ENCODE data around the gene SNX25.

DNA sequence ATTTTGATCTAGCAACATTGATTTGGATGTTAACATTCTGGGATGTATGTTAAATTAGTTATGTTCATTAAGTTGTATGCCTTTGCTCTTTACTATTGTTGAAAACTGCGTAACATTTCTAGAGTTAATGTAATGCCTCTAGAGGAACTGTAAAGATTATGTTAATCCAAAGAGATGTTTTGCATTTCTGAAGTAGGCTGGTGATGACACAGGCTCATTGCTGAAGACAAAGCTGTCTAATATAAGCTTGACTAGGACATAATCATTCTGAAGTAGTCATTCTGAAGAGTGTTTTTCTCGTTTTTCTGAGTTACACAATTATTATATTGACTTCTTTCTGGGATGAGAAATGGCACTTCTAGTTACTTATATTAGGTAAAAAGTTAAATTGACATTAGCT is 113.4 kb downstream of the SNX25 start:
- TF ChIP-seq, protein P1, sequence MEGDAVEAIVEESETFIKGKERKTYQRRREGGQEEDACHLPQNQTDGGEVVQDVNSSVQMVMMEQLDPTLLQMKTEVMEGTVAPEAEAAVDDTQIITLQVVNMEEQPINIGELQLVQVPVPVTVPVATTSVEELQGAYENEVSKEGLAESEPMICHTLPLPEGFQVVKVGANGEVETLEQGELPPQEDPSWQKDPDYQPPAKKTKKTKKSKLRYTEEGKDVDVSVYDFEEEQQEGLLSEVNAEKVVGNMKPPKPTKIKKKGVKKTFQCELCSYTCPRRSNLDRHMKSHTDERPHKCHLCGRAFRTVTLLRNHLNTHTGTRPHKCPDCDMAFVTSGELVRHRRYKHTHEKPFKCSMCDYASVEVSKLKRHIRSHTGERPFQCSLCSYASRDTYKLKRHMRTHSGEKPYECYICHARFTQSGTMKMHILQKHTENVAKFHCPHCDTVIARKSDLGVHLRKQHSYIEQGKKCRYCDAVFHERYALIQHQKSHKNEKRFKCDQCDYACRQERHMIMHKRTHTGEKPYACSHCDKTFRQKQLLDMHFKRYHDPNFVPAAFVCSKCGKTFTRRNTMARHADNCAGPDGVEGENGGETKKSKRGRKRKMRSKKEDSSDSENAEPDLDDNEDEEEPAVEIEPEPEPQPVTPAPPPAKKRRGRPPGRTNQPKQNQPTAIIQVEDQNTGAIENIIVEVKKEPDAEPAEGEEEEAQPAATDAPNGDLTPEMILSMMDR (IDR thresholded peaks at IDR 0.05; ENCODE audit: low read depth, low read length, missing input control), result no peak
- TF ChIP-seq SP1 (IDR thresholded peaks at IDR 0.05) (no peak), RAD21 (IDR thresholded peaks at IDR 0.05) (no peak), EGR1 (IDR thresholded peaks at IDR 0.05; ENCODE audit: low read depth in 2 of 2) (no peak), YY1 (IDR thresholded peaks at IDR 0.05) (no peak), HNF4A (conservative IDR thresholded peaks at IDR 0.05) (no peak), JUND (IDR thresholded peaks at IDR 0.05) (no peak), HNF4G (IDR thresholded peaks at IDR 0.05) (no peak), TAF1 (conservative IDR thresholded peaks at IDR 0.05) (no peak), NR2F2 (IDR thresholded peaks at IDR 0.05) (no peak)
- TF ChIP-seq, protein P2, sequence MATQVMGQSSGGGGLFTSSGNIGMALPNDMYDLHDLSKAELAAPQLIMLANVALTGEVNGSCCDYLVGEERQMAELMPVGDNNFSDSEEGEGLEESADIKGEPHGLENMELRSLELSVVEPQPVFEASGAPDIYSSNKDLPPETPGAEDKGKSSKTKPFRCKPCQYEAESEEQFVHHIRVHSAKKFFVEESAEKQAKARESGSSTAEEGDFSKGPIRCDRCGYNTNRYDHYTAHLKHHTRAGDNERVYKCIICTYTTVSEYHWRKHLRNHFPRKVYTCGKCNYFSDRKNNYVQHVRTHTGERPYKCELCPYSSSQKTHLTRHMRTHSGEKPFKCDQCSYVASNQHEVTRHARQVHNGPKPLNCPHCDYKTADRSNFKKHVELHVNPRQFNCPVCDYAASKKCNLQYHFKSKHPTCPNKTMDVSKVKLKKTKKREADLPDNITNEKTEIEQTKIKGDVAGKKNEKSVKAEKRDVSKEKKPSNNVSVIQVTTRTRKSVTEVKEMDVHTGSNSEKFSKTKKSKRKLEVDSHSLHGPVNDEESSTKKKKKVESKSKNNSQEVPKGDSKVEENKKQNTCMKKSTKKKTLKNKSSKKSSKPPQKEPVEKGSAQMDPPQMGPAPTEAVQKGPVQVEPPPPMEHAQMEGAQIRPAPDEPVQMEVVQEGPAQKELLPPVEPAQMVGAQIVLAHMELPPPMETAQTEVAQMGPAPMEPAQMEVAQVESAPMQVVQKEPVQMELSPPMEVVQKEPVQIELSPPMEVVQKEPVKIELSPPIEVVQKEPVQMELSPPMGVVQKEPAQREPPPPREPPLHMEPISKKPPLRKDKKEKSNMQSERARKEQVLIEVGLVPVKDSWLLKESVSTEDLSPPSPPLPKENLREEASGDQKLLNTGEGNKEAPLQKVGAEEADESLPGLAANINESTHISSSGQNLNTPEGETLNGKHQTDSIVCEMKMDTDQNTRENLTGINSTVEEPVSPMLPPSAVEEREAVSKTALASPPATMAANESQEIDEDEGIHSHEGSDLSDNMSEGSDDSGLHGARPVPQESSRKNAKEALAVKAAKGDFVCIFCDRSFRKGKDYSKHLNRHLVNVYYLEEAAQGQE (IDR thresholded peaks at IDR 0.05), result no peak
- TF ChIP-seq, protein P3, sequence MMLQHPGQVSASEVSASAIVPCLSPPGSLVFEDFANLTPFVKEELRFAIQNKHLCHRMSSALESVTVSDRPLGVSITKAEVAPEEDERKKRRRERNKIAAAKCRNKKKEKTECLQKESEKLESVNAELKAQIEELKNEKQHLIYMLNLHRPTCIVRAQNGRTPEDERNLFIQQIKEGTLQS (IDR thresholded peaks at IDR 0.05), result no peak
- TF ChIP-seq, protein P4, sequence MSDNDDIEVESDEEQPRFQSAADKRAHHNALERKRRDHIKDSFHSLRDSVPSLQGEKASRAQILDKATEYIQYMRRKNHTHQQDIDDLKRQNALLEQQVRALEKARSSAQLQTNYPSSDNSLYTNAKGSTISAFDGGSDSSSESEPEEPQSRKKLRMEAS (IDR thresholded peaks at IDR 0.05), result no peak
- TF ChIP-seq, protein P5, sequence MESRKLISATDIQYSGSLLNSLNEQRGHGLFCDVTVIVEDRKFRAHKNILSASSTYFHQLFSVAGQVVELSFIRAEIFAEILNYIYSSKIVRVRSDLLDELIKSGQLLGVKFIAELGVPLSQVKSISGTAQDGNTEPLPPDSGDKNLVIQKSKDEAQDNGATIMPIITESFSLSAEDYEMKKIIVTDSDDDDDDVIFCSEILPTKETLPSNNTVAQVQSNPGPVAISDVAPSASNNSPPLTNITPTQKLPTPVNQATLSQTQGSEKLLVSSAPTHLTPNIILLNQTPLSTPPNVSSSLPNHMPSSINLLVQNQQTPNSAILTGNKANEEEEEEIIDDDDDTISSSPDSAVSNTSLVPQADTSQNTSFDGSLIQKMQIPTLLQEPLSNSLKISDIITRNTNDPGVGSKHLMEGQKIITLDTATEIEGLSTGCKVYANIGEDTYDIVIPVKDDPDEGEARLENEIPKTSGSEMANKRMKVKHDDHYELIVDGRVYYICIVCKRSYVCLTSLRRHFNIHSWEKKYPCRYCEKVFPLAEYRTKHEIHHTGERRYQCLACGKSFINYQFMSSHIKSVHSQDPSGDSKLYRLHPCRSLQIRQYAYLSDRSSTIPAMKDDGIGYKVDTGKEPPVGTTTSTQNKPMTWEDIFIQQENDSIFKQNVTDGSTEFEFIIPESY (IDR thresholded peaks at IDR 0.05), result no peak

All from liver (tissue), 3 donors.